Stimulated activated naive CD8-positive, alpha-beta T cell treated with anti-CD3 and anti-CD28 coated beads, Interleukin-15, Interleukin-2, amounts not matched to agents 100 ng/mL and 50 ng/mL, for 24 hours (primary cell): Measurements from ENCODE around the gene ERC2.

Experiments
- H3K27ac Mint-ChIP-seq: one replicate; pipeline ENCODE4 v1.8.0; 2021; ENCODE audit warnings: mild to moderate bottlenecking, mixed read lengths
- H3K27me3 Mint-ChIP-seq: one replicate; pipeline ENCODE4 v1.8.0; 2021; ENCODE audit warnings: mixed read lengths
- H3K36me3 Mint-ChIP-seq: one replicate; pipeline ENCODE4 v1.8.0; 2021; ENCODE audit warnings: low read depth, mixed read lengths
- H3K4me1 Mint-ChIP-seq: one replicate; pipeline ENCODE4 v1.8.0; 2021; ENCODE audit warnings: low read depth, mixed read lengths
- H3K4me3 Mint-ChIP-seq: one replicate; pipeline ENCODE4 v1.8.0; 2021; ENCODE audit warnings: mild to moderate bottlenecking, mixed read lengths
- H3K9me3 Mint-ChIP-seq: one replicate; pipeline ENCODE4 v1.8.0; 2021; ENCODE audit warnings: mixed read lengths

The ERC2 gene

GRCh38 chr3:55978953-55979352 lies 489.3 kb downstream of the ERC2 start:
- H3K4me1 Mint-ChIP-seq: no peaks in the 10 kb centered on the region
- H3K27me3 Mint-ChIP-seq: no peaks in the 10 kb centered on the region
- no peak overlapping the region for H3K4me3 Mint-ChIP-seq
- no peaks in the 10 kb centered on the region for H3K9me3 Mint-ChIP-seq
- no peak overlapping the region for H3K27ac Mint-ChIP-seq
- H3K36me3 Mint-ChIP-seq: no peaks in the 10 kb centered on the region

DNA sequence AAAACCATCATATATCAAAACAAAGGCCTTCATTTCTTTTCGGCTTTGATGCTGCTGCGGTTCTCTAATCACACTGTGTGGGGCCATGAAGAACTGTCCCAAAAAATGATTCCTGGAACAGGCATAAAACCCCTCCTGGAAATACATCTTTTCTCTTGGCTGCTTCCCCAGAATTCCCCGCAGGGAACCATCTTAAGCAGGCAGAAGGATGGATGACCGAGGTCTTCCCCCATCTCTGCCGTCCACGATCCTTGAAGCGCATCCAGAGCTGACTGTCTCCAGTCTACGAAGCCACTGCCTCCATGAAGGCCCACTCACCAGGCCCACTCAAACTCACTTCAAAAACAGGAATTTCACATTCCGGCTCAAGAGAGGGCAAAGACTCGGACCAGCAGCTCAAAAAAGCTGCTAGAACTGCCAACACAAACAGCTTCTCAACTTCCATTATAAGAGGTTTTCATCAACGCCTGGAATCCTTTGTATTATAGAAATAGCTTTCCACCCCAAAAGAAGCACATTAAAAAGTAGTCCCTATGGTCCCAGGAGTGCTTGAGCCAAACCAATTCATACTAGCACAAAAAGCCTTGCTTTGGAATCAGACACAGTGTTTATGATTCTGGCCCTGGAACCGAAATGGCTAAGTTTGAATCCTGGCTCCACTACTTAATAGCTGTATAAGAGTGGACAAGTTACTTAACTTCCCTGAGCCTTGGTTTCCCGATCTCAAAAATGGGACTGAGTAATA lies 493.7 kb downstream of the ERC2 start:
- peaks cover 5% of the 10 kb centered on the region for H3K27me3 Mint-ChIP-seq
- H3K36me3 Mint-ChIP-seq: no peaks in the 10 kb centered on the region
- H3K4me3 Mint-ChIP-seq: no peak overlapping the region
- no peak overlapping the region for H3K27ac Mint-ChIP-seq
- H3K9me3 Mint-ChIP-seq: peaks cover 4% of the 10 kb centered on the region
- no peaks in the 10 kb centered on the region for H3K4me1 Mint-ChIP-seq

GRCh38 chr3:55969634-55970033 lies 498.6 kb downstream of the ERC2 start:
- Mint-ChIP-seq H3K4me3 (no peak overlapping the region), H3K27me3 (peaks cover 5% of the 10 kb centered on the region), H3K4me1 (peaks cover 8% of the 10 kb centered on the region), H3K9me3 (peaks cover 4% of the 10 kb centered on the region), H3K36me3 (no peaks in the 10 kb centered on the region), H3K27ac (no peak overlapping the region)

GRCh38 chr3:55968331-55968730 lies 499.9 kb downstream of the ERC2 start:
- Mint-ChIP-seq H3K27me3 (peaks cover 5% of the 10 kb centered on the region), H3K4me1 (peaks cover 8% of the 10 kb centered on the region), H3K27ac (no peak overlapping the region), H3K36me3 (no peaks in the 10 kb centered on the region), H3K4me3 (no peak overlapping the region), H3K9me3 (peaks cover 4% of the 10 kb centered on the region)

- Mint-ChIP-seq H3K27me3 (no peaks in the 10 kb centered on the region), H3K36me3 (no peaks in the 10 kb centered on the region), H3K4me1 (peaks cover 8% of the 10 kb centered on the region), H3K4me3 (no peak overlapping the region), H3K9me3 (no peaks in the 10 kb centered on the region), H3K27ac (no peak overlapping the region)
These were observed 501.7 kb downstream of the ERC2 start for GRCh38 chr3:55966566-55966965.

DNA sequence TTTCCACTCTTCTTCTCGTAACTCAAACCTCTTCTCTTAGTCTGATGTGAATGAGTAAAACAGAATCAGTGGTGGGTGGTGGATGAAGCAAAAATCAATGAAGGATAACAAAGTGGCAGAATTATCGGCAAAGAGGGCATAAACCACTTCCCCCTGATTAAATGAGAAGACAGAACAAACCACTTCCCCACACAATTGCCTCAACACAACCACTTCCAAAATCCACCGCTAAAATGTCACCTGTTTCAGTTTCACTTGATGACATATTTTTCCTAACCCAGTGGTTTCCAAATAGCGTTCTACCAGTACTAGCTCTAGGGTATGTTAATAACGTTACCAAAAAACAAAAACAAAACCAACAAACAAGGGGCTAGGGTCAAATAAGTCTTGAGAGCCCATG lies 502.5 kb downstream of the ERC2 start:
- H3K36me3 Mint-ChIP-seq: no peaks in the 10 kb centered on the region
- no peaks in the 10 kb centered on the region for H3K27me3 Mint-ChIP-seq
- H3K4me1 Mint-ChIP-seq: peaks cover 8% of the 10 kb centered on the region
- H3K27ac Mint-ChIP-seq: no peak overlapping the region
- H3K9me3 Mint-ChIP-seq: no peaks in the 10 kb centered on the region
- no peak overlapping the region for H3K4me3 Mint-ChIP-seq

DNA sequence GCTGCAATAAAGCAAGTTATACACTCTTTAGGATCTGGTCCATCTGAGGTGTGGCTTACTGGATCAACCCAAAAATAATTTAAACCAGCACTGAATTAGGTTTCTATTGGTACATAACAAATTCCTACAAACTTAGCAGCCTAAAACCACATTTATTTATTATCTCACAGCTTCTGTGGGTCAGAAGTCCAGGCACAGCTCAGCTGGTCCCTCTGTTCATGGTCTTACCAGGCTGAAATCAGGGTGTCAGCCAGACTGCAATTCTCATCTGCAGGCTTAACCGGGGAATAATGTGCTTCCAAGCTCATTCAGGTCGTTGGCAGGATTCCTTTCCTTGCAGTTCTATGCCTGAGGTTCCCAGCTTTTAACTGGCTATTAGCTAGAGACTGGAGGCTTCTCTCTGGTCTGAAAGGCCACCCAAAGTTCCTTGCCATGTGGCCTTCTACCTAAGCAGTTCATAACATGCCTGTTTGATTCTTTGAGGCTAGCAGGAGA lies 503.7 kb downstream of the ERC2 start:
- no peaks in the 10 kb centered on the region for H3K27me3 Mint-ChIP-seq
- H3K9me3 Mint-ChIP-seq: no peaks in the 10 kb centered on the region
- H3K27ac Mint-ChIP-seq: no peak overlapping the region

GRCh38 chr3:55963601-55964000 lies 504.7 kb downstream of the ERC2 start:
- H3K27ac Mint-ChIP-seq: no peak overlapping the region

More for the DNA sequence above, 503.7 kb downstream of the ERC2 start:
- H3K4me1 Mint-ChIP-seq: peaks cover 8% of the 10 kb centered on the region
- H3K36me3 Mint-ChIP-seq: no peaks in the 10 kb centered on the region
- no peak overlapping the region for H3K4me3 Mint-ChIP-seq

GRCh38 chr3:55959471-55960080 lies 508.7 kb downstream of the ERC2 start:
- no peaks in the 10 kb centered on the region for H3K36me3 Mint-ChIP-seq
- no peaks in the 10 kb centered on the region for H3K27me3 Mint-ChIP-seq
- no peak overlapping the region for H3K4me3 Mint-ChIP-seq
- H3K27ac Mint-ChIP-seq: no peak overlapping the region
- no peaks in the 10 kb centered on the region for H3K9me3 Mint-ChIP-seq
- H3K4me1 Mint-ChIP-seq: no peaks in the 10 kb centered on the region

More at GRCh38 chr3:55963601-55964000, 504.7 kb downstream of the ERC2 start:
- Mint-ChIP-seq H3K27me3 (no peaks in the 10 kb centered on the region), H3K4me1 (peaks cover 8% of the 10 kb centered on the region), H3K9me3 (no peaks in the 10 kb centered on the region), H3K4me3 (no peak overlapping the region), H3K36me3 (no peaks in the 10 kb centered on the region)

DNA sequence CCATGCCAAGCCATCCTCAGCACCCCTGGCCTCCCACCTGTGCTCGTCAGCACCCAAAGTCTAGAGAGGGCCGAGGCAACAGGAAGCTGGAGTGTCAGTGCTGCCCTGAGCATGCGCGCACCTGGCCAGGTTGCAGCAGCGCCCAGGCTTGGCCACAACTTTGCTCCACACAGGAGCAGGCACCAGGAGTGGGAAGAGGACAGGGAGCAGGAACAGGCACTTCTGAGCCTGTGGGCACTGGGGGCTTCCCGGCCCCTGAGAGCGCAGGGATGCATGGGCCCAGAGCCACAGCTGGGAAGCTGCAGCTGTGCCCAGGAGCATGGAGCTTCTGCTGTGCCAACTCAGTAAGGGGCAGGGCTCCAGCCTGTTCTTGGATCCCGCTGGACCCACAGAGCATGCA lies 509.7 kb downstream of the ERC2 start:
- no peak overlapping the region for H3K4me3 Mint-ChIP-seq
- H3K9me3 Mint-ChIP-seq: no peaks in the 10 kb centered on the region
- no peaks in the 10 kb centered on the region for H3K36me3 Mint-ChIP-seq
- no peaks in the 10 kb centered on the region for H3K4me1 Mint-ChIP-seq
- no peaks in the 10 kb centered on the region for H3K27me3 Mint-ChIP-seq
- H3K27ac Mint-ChIP-seq: no peak overlapping the region

DNA sequence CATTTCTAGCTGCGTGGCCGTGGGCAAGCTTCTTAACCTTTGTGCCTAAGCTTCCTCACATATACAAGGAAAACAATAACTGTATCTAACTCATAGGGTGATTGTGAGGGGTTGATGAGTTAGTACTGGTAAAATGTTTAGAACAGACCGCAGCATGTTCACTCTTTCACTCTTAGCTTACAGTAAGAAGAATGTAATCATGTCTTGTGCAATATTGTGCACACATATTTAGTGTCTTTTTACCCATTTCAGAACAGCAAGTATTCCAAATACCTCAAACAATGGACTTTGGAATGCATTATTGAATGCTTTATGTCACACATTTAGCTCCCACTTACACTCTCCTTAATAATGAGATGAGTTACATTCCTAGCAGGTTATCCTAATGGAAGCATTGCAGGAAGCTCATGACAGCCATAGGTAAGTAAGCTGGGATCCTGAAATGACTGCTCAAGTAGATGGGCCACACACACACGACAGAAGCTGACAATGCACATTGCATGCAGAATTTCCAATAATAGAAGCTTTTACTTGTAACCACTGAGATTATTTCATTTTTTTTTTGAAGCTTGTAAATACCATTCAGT lies 512.3 kb downstream of the ERC2 start:
- Mint-ChIP-seq H3K27me3 (no peaks in the 10 kb centered on the region), H3K36me3 (no peaks in the 10 kb centered on the region), H3K27ac (no peak overlapping the region), H3K4me1 (no peaks in the 10 kb centered on the region), H3K4me3 (no peak overlapping the region), H3K9me3 (no peaks in the 10 kb centered on the region)

GRCh38 chr3:55951388-55951787 lies 516.9 kb downstream of the ERC2 start:
- Mint-ChIP-seq H3K27ac (no peak overlapping the region), H3K4me3 (no peak overlapping the region), H3K9me3 (no peaks in the 10 kb centered on the region), H3K36me3 (no peaks in the 10 kb centered on the region), H3K27me3 (no peaks in the 10 kb centered on the region), H3K4me1 (no peaks in the 10 kb centered on the region)

GRCh38 chr3:55947406-55947805 lies 520.9 kb downstream of the ERC2 start:
- Mint-ChIP-seq H3K9me3 (no peaks in the 10 kb centered on the region), H3K4me1 (no peaks in the 10 kb centered on the region), H3K27me3 (no peaks in the 10 kb centered on the region), H3K4me3 (no peak overlapping the region), H3K36me3 (no peaks in the 10 kb centered on the region), H3K27ac (no peak overlapping the region)

GRCh38 chr3:55946574-55947160 lies 521.6 kb downstream of the ERC2 start:
- Mint-ChIP-seq H3K9me3 (no peaks in the 10 kb centered on the region), H3K27ac (no peak overlapping the region)

GRCh38 chr3:55942868-55943267 lies 525.4 kb downstream of the ERC2 start:
- Mint-ChIP-seq H3K27me3 (no peaks in the 10 kb centered on the region), H3K4me1 (no peaks in the 10 kb centered on the region), H3K36me3 (no peaks in the 10 kb centered on the region), H3K4me3 (no peak overlapping the region), H3K27ac (no peak overlapping the region), H3K9me3 (no peaks in the 10 kb centered on the region)

More at GRCh38 chr3:55946574-55947160, 521.6 kb downstream of the ERC2 start:
- Mint-ChIP-seq H3K36me3 (no peaks in the 10 kb centered on the region), H3K4me3 (no peak overlapping the region), H3K4me1 (no peaks in the 10 kb centered on the region), H3K27me3 (no peaks in the 10 kb centered on the region)
